Pancreas (tissue), 10 donors: Measurements from ENCODE around the gene USP31. TPM values are rescaled to one million over a fixed set of nuclear protein-coding genes. Genes with fewer than 3 reads are reported as not detected.

Experiments
- ATAC-seq, 4 donors: fragments of 200-7000 bp; cut with Tn5 transposase; one replicate each; pipeline versions ENCODE4 v1.8.0 to v1.9.1; 2020; ENCODE audit warnings: mild to moderate bottlenecking in 4 of 4, moderate library complexity in 4 of 4
- DNase-seq, 6 donors: peaks; one replicate each; pipeline ENCODE4 v3.0.0-alpha.2; 2020
- FAIRE-seq: peaks from 2 replicates; lab custom pipeline; 2012; peaks lifted over from hg19 to GRCh38; lab: Jason Lieb, UNC
- H3K27ac ChIP-seq, 4 donors: fragments of 200-600 bp; sonication (generic); 1 replicate in 3 of 4; 2 replicates in 1 of 4; pipeline versions ENCODE4 v1.5.0 to v1.8.0; 2020
- H3K27me3 ChIP-seq, 4 donors: fragments of 200-600 bp; one replicate each; pipeline ENCODE4 v1.8.0; 2021
- H3K36me3 ChIP-seq, 3 donors: fragments of 200-600 bp; sonication (generic) in 1 of 3; one replicate each; pipeline versions ENCODE4 v1.5.0 to v1.8.0; 2020 to 2021
- H3K4me1 ChIP-seq, 3 donors: fragments of 200-600 bp; one replicate each; pipeline ENCODE4 v1.8.0; 2021
- H3K4me3 ChIP-seq, 4 donors: fragments of 200-600 bp; sonication (generic) in 2 of 4; one replicate each; pipeline versions ENCODE4 v1.5.0 to v1.8.0; 2020 to 2021
- H3K9me3 ChIP-seq, 4 donors: fragments of 200-600 bp; one replicate each; pipeline ENCODE4 v1.8.0; 2021
- WGBS, 2 donors: extraction: QIAGEN DNeasy Blood & Tissue Kit; methylation state at CpG; one replicate each; pipeline ENCODE4 v1.1.7; 2013; 5-methylcytosine and 5-hydroxymethylcytosine counted together
- intact Hi-C, 3 donors: fragments of 100-400 bp; cut with DNase I; formaldehyde crosslinking; loops; one replicate each; pipeline versions ENCODE4 v1.11.1 to v1.14.2; 2022
- polyA plus RNA-seq, 2 donors: library from polyadenylated mRNA; stranded (reverse); fragments of 200-250 nt; gene quantifications; one replicate each; pipeline ENCODE4 v1.2.3, GENCODE V29; 2013
- total RNA-seq, 6 donors: library from RNA; stranded (reverse); fragmentation: NEBNext Ultra II Directional in 4 of 6; extraction: Animal tissue kit (Norgen Biotek cat#: 25700) in 4 of 6; gene quantifications; one replicate each; pipeline versions ENCODE4 v1.2.1 to v1.2.4, GENCODE V29; 2021 to 2023
- TF ChIP-seq, protein P1 (sequence below), 4 donors: fragments of 200-600 bp; sonication (generic) in 3 of 4; IDR thresholded peaks; one replicate each; pipeline versions ENCODE4 v1.5.0 to v1.8.0; 2021; ENCODE audit warnings: antibody characterized with exemption in 4 of 4
- donor health status: healthy with polysubstance abuse.
- donor health status: DM: no; HTN: no; CAD: no; lungs with moderate emphysema.
- donor health status: DM: no; HTN: no; CAD: no.
- donor health status: control.
- donor health status: control.
- donor health status: Bipolar disorder and iron deficiency.
- donor health status: DM: yes; HTN: yes; CAD: no.
- donor health status: DM: no; HTN: no; CAD: no.
- donor health status: DM: no; HTN: no; CAD: no.
- donor health status: DM: yes; HTN: yes; CAD: no.

USP31 gene
- total and polyA plus RNA-seq, 8 donors: 1.9 to 10.0 (median 5.5) TPM

DNA sequence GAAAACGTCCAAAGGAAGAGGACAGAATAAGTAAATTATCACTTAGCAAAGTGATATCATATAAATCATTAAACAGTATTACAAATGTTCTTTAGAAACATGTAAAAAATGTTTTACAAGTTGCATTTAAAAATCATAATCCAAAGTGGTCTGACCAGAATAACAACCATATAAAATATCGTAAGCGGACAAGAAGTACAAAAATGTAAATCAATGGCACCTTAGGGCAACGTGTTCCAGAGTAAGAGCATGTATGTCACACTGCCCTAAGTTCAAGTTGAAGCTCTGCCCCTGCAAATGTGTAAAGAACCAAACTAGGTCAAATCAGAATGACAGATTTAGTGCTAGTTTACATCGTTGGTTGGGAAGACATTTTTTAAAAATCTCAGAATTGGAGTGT, 11.4 kb downstream of the USP31 start:
- Histone ChIP-seq H3K27ac (no peak overlapping the region), H3K4me1 (peaks cover 0 to 15% (median 8%) of the 10 kb centered on the region in 3 donors), H3K27me3 (no peaks in the 10 kb centered on the region), H3K9me3 (no peaks in the 10 kb centered on the region), H3K36me3 (no peaks in the 10 kb centered on the region), H3K4me3 (no peak overlapping the region)
- intact Hi-C loops: no loop called here
- ATAC-seq (no peak), DNase-seq (no peak), FAIRE-seq (no peak)
- WGBS, 2 donors: 44 to 49% methylated on average over 5 of the region's 5 CpGs
- TF ChIP-seq, protein P1, sequence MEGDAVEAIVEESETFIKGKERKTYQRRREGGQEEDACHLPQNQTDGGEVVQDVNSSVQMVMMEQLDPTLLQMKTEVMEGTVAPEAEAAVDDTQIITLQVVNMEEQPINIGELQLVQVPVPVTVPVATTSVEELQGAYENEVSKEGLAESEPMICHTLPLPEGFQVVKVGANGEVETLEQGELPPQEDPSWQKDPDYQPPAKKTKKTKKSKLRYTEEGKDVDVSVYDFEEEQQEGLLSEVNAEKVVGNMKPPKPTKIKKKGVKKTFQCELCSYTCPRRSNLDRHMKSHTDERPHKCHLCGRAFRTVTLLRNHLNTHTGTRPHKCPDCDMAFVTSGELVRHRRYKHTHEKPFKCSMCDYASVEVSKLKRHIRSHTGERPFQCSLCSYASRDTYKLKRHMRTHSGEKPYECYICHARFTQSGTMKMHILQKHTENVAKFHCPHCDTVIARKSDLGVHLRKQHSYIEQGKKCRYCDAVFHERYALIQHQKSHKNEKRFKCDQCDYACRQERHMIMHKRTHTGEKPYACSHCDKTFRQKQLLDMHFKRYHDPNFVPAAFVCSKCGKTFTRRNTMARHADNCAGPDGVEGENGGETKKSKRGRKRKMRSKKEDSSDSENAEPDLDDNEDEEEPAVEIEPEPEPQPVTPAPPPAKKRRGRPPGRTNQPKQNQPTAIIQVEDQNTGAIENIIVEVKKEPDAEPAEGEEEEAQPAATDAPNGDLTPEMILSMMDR (IDR thresholded peaks at IDR 0.05): no peak

DNA sequence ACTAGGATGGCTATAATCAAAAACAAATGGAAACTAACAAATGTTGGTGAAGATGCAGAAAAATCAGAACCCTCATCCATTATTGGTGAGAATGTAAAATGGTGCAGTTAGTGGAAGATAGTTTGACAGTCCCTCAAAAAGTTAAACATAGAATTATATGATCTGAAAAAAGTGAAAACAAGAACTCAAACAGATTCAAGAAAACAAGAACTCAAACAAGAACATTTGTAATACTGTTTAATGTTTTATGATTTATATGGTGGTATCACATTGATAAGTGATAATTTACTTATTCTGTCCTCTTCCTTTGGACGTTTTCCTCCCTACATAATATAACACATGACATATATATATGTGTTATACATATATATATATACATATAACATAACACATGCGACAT, 12.0 kb downstream of the USP31 start:
- FAIRE-seq: no peak
- no peak for ATAC-seq
- Histone ChIP-seq H3K4me3 (no peak overlapping the region), H3K27me3 (no peaks in the 10 kb centered on the region), H3K36me3 (no peaks in the 10 kb centered on the region), H3K27ac (no peak overlapping the region), H3K9me3 (no peaks in the 10 kb centered on the region), H3K4me1 (peaks cover 0 to 9% (median 7%) of the 10 kb centered on the region in 3 donors)
- intact Hi-C loops: no loop called here
- WGBS, 2 donors: 74 to 81% methylated on average over 2 of the region's 2 CpGs
- TF ChIP-seq, protein P1 (IDR thresholded peaks at IDR 0.05): no peak
- DNase-seq: no peak

DNA sequence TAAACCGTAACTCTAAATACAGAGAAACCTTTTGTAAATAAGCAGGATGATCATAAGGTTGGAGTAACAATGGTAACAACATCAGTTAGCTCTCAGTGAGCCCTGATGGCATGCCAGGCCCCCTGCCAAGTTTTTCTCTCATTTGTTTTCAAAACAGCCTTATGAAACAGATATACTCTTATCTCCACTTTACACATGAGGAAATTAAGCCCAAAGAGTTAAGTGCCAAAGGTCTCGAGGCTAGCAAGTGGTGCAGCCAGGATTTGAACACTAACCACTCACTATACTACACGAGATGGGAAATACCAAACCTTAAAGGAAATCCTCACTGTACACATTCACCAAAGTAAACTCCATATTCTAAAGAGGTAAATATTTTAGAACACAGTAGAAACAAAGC, 15.0 kb downstream of the USP31 start:
- Histone ChIP-seq H3K4me3 (no peak overlapping the region), H3K27me3 (no peaks in the 10 kb centered on the region), H3K4me1 (peaks cover 0 to 12% (median 5%) of the 10 kb centered on the region in 3 donors), H3K9me3 (no peaks in the 10 kb centered on the region), H3K36me3 (no peaks in the 10 kb centered on the region), H3K27ac (no peak overlapping the region)
- 27% methylated on average over 3 of the region's 3 CpGs for WGBS, 2 donors
- peak in 1 of 6 donors; percentile 29 for DNase-seq
- peak in 3 of 4 donors; percentile 38 to 59 (median 40) for ATAC-seq
- intact Hi-C loops: no loop called here
- TF ChIP-seq, protein P1 (IDR thresholded peaks at IDR 0.05): no peak
- no peak for FAIRE-seq

DNA sequence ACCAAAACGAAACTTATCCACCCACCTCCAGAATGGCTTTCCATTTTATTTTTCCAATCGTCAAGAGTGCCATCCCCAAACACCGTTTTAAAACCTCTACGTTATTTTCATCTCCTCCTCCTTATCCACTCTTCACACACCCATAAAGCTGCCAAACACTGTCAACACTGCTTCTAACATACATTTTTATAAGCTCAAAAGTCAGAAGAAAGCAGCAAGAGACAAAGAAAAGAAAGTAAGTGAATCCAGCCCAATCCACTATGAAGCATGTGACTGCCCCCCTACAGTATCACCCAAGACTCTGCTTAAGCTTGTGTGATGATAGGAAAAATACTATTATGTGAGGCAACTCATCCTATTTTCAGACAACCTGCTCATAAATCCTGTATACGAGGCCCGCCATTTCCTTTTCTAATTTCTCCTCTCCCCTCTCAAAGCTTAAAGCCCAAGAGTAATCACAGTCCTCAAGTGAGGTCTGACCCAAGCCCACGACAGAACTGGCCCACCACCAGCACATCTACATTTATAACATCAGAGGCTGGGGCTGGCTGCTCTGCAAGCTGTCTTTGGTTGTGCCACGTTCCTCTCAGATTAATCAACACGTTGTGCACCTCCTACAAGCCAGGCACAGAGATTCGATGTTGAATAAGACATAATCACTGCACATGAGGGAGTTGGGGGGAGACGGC, 16.3 kb downstream of the USP31 start:
- no peaks in the 10 kb centered on the region for H3K36me3 ChIP-seq
- ATAC-seq (no peak), FAIRE-seq (no peak), DNase-seq (no peak)
- 77 to 80% methylated on average over 11 of the region's 11 CpGs for WGBS, 2 donors
- H3K27me3 ChIP-seq: no peaks in the 10 kb centered on the region
- H3K9me3 ChIP-seq: no peaks in the 10 kb centered on the region
- TF ChIP-seq, protein P1 (IDR thresholded peaks at IDR 0.05): no peak
- intact Hi-C loops: no loop called here
- H3K27ac ChIP-seq: no peak overlapping the region
- H3K4me3 ChIP-seq: no peak overlapping the region
- peaks cover 0 to 12% (median 5%) of the 10 kb centered on the region in 3 donors for H3K4me1 ChIP-seq
